Right lobe of liver (tissue), 4 donors: ENCODE measurements around the gene BACH2.

Experiments used
- CTCF ChIP-seq, 4 donors: fragments of 200-600 bp in 3 of 4; fragments of 450-650 bp in 1 of 4; IDR thresholded peaks; one replicate each; pipeline versions ENCODE4 v1.5.1 to v1.8.0; 2016 to 2022; ENCODE audit warnings: antibody characterized with exemption in 4 of 4, mild to moderate bottlenecking in 2 of 4
- POLR2A ChIP-seq: fragments of 450-650 bp; IDR thresholded peaks from one replicate; pipeline ENCODE4 v1.6.1; 2017; ENCODE audit warnings: antibody characterized with exemption, mild to moderate bottlenecking
- donor health status: DM: no; HTN: no; CAD: no.
- donor health status: DM: no; HTN: no; CAD: no.
- donor health status: DM: no; HTN: yes; CAD: no.

DNA sequence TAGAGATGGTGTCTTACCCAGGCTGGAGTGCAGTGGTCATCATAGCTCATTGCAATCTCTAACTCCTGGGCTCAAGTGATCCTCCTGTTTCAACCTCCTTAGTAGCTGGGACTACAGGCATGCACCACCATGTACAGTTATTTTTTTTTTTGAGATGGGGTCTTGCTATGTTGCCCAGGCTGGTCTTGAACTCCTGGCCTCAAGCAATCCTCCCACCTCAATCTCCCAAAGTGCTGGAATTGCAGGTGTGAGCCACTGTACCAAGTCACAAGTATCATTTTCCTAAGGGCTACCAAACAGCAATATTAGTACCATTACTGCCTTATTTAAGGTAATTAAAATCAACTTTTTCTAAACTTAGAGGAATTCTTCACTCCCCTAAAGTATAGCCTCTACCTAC is 49.4 kb downstream of the BACH2 start:
- TF ChIP-seq CTCF (IDR thresholded peaks at IDR 0.05) (no peak), POLR2A (no peak)
